K562 (cell line): ENCODE results near the gene CAMK2G. TPM values are rescaled to one million over a fixed set of nuclear protein-coding genes. Genes with fewer than 3 reads are reported as not detected.

ENCODE experiments used
- CC2D1A ChIP-seq: fragments of 450-650 bp; IDR thresholded peaks from 2 replicates; pipeline ENCODE4 v1.6.1; 2017; ENCODE audit warnings: mild to moderate bottlenecking
- E2F6 ChIP-seq, 2 experiments: IDR thresholded peaks; 2 replicates each; pipeline ENCODE4 v1.6.1; 2011; ENCODE audit warnings: borderline replicate concordance in 1 of 2, control low read depth in 1 of 2, low read depth in 1 of 2, low read length in 1 of 2, mild to moderate bottlenecking in 1 of 2, mixed read lengths in 1 of 2, moderate library complexity in 1 of 2; ENCODE audit not compliant: insufficient read depth in 1 of 2, insufficient read length in 1 of 2, poor library complexity in 1 of 2, severe bottlenecking in 1 of 2; ENCODE audit errors: extremely low read depth in 1 of 2
- HDAC8 ChIP-seq: fragments of 450-650 bp; IDR thresholded peaks from 2 replicates; pipeline ENCODE4 v1.6.1; 2016; ENCODE audit warnings: mild to moderate bottlenecking, missing genetic modification characterization, moderate library complexity, missing compliant biosample characterization
- KLF1 ChIP-seq: fragments of 450-650 bp; IDR thresholded peaks from 2 replicates; pipeline ENCODE4 v1.6.1; 2016; ENCODE audit warnings: missing genetic modification characterization, missing compliant biosample characterization
- MCM3 ChIP-seq: fragments of 450-650 bp; IDR thresholded peaks from 2 replicates; pipeline ENCODE4 v1.6.1; 2016
- MLLT1 ChIP-seq, 2 experiments: fragments of 450-650 bp; IDR thresholded peaks; 2 replicates each; pipeline ENCODE4 v1.6.1; 2016
- PTBP1 ChIP-seq: fragments of 200-400 bp; formaldehyde crosslinking; IDR thresholded peaks from 2 replicates; pipeline ENCODE4 v1.6.1; 2017; ENCODE audit warnings: low read depth, low read length
- RFX7 ChIP-seq: fragments of 250-450 bp; sonication (Bioruptor Pico); IDR thresholded peaks from 2 replicates; pipeline ENCODE4 v1.5.1; 2021; ENCODE audit warnings: mild to moderate bottlenecking
- SP2 ChIP-seq: IDR thresholded peaks from 2 replicates; pipeline ENCODE4 v1.6.1; 2011; ENCODE audit warnings: mild to moderate bottlenecking, low read depth, low read length, moderate library complexity; ENCODE audit not compliant: poor library complexity, severe bottlenecking; ENCODE audit errors: extremely low read depth
- SPI1 ChIP-seq: IDR thresholded peaks from 2 replicates; pipeline ENCODE4 v1.6.1; 2011; ENCODE audit warnings: low read depth, low read length, control low read depth, borderline replicate concordance
- SREBF2 ChIP-seq: sonication (generic); formaldehyde crosslinking; IDR thresholded peaks from 2 replicates; pipeline ENCODE4 v1.4.0; 2020; ENCODE audit warnings: mild to moderate bottlenecking, missing genetic modification reagents
- UBTF ChIP-seq, 2 experiments: IDR thresholded peaks; 2 replicates each; pipeline ENCODE4 v1.6.1; 2012; ENCODE audit warnings: improper control_type of control experiment in 2 of 2, low read depth in 2 of 2, low read length in 2 of 2, borderline replicate concordance in 1 of 2
- ZNF133 ChIP-seq: fragments of 250-450 bp; sonication (Bioruptor Pico); IDR thresholded peaks from 2 replicates; pipeline ENCODE4 v1.4.0; 2020; ENCODE audit warnings: mild to moderate bottlenecking
- ZNF318 ChIP-seq, 2 experiments: fragments of 450-650 bp; IDR thresholded peaks; 2 replicates each; pipeline ENCODE4 v1.6.1; 2016; ENCODE audit warnings: mild to moderate bottlenecking in 2 of 2, borderline replicate concordance in 1 of 2, low read depth in 1 of 2, moderate library complexity in 1 of 2
- polyA plus RNA-seq, 8 experiments: library from polyadenylated mRNA; depleted of rRNA in 4 of 8; stranded (reverse) in 5 of 8; unstranded in 3 of 8; fragments of >200 nt; fragmentation: Nextera tagmentation in 2 of 8; fragmentation: Illumina TruSeq in 1 of 8; extraction: Ambion mirVana in 2 of 8; extraction: Trizol in 1 of 8; gene quantifications; 2 replicates each; pipeline versions ENCODE4 v1.2.1 to v1.2.3, GENCODE V29; 2011 to 2014; ENCODE audit warnings: inconsistent platforms in 1 of 8, missing spikeins in 1 of 8
- total RNA-seq, 7 experiments: library from RNA; depleted of rRNA in 6 of 7; stranded (reverse); fragments of >200 nt in 6 of 7; fragmentation: Illumina TruSeq in 2 of 7; extraction: Trizol in 2 of 7; gene quantifications; 2 replicates each; pipeline versions ENCODE4 v1.2.1 to v1.2.3, GENCODE V29; 2011 to 2021; ENCODE audit warnings: low replicate concordance in 1 of 7

CAMK2G gene
- total and polyA plus RNA-seq, 9 of the 15 experiments (the other 6 are each of a cell fraction or from before 2014, with no cell fraction given): 9.0 to 37.9 (median 32.6) TPM

GRCh38 chr10:73771722-73772280, 102.6 kb downstream of the CAMK2G start (continued):
- TF ChIP-seq ZNF318 (IDR thresholded peaks at IDR 0.05; ENCODE audit: borderline replicate concordance in 1 of 2, low read depth in 1 of 2) (no peak), ZNF133 (CRISPR knock-in tag) (0 out of 2 replicates have a peak, but pooled peaks have one; percentile 30), HDAC8 (tag) (no peak), SPI1 (no peak), CC2D1A (no peak), MCM3 (no peak), E2F6 (IDR thresholded peaks at IDR 0.05; ENCODE audit: borderline replicate concordance in 1 of 2, extremely low read depth in 1 of 2, insufficient read depth in 1 of 2, insufficient read length in 1 of 2, low read depth in 1 of 2, low read length in 1 of 2, poor library complexity in 1 of 2, severe bottlenecking in 1 of 2) (peak in 1 of 2 experiments; percentile 71), PTBP1 (0 out of 2 replicates have a peak, but pooled peaks have one; percentile 3), SP2 (no peak), KLF1 (no peak), MLLT1 (IDR thresholded peaks at IDR 0.05) (no peak), SREBF2 (no peak), RFX7 (CRISPR knock-in tag) (0 out of 2 replicates have a peak, but pooled peaks have one; percentile 35), UBTF (IDR thresholded peaks at IDR 0.05; ENCODE audit: borderline replicate concordance in 1 of 2, low read depth in 2 of 2, low read length in 2 of 2) (peak; percentile 54 to 64; a peak in 1 of 4 replicates)
